ENCODE measurements around the gene DNTT.

DNA sequence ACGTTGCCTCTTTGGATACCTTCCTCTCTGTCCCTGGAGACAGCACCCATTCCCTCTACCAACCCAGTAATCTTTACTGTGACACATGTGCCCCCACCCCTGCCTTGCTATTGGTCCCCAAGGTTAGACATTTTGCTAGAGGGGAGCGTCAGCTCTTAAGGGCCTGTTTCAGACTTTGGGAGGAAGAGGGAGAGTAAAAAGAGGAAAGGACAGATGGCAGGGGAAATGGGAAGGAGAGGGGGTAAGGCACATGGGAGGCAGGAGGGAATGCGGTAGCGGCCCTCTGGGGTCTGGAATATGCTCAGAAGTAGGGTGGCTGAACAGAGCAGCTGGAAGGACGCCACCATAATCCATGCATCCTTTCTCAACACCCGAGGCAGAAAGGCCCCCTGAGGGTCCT, 45.1 kb upstream of the DNTT start:
- no peak for TF ChIP-seq GATA2 (IDR thresholded peaks at IDR 0.05; ENCODE audit: low read depth, low read length)
- TF ChIP-seq GATA3 (IDR thresholded peaks at IDR 0.05; ENCODE audit: low read depth, low read length): no peak

Data from SH-SY5Y (cell line).